K562 (cell line): Measurements from ENCODE around the gene OTULIN. TPM values are rescaled to one million over a fixed set of nuclear protein-coding genes. Genes with fewer than 3 reads are reported as not detected.

Experiments
- ATAC-seq: fragments of 200-7000 bp; cut with Tn5 transposase; 3 replicates; pipeline ENCODE4 v1.9.1; 2020; ENCODE audit warnings: moderate library complexity
- BruUV-seq: library from RNA; stranded (reverse); fragments of 400-500 nt; replicated peaks from 2 replicates; lab custom pipeline; 2021; lab: Mats Ljungman, UMichigan
- CTCF ChIA-PET: fragments of 300-600 bp; formaldehyde crosslinking; extraction: SDS; loops from one replicate; lab custom pipeline; 2021; ENCODE audit warnings: low intra/inter-chr PET ratio; lab: Yijun Ruan, JAX
- POLR2A ChIA-PET: fragments of 300-600, 350-650 bp; sonication (Branson Sonifier 250); formaldehyde crosslinking; extraction: SDS; loops from one replicate; lab custom pipeline; 2021; ENCODE audit warnings: antibody characterized with exemption, inconsistent platforms; lab: Yijun Ruan, JAX
- DNase-seq, 4 experiments: peaks; one replicate each; pipeline versions ENCODE4 v3.0.0 to v3.0.0-alpha.2; 2011 to 2018; ENCODE audit warnings: low spot score in 3 of 4, mixed read lengths in 3 of 4; ENCODE audit errors: extremely low read depth in 1 of 4
- FAIRE-seq: peaks from 2 replicates; lab custom pipeline; 2011; peaks lifted over from hg19 to GRCh38; lab: Jason Lieb, UNC
- H2AFZ ChIP-seq: 2 replicates; pipeline ENCODE4 v1.6.0; 2011; ENCODE audit warnings: low read depth, low read length, control low read depth, inconsistent platforms
- H3K27ac ChIP-seq: fragments of 200-600 bp; 3 replicates; pipeline ENCODE4 v1.8.0; 2011; ENCODE audit warnings: low read depth, mild to moderate bottlenecking, control low read depth, inconsistent platforms, low read length, moderate library complexity, mixed read lengths; ENCODE audit errors: extremely low read depth
- H3K27me3 ChIP-seq, 2 experiments: fragments of 300-600 bp in 1 of 2; 2 replicates in 1 of 2; 3 replicates in 1 of 2; pipeline versions ENCODE4 v1.6.0 to v1.8.0; 2011; ENCODE audit warnings: inconsistent platforms in 2 of 2, low read length in 2 of 2, mild to moderate bottlenecking in 1 of 2, mixed read lengths in 1 of 2, moderate library complexity in 1 of 2; ENCODE audit not compliant: control insufficient read depth in 2 of 2, insufficient read depth in 2 of 2
- H3K36me3 ChIP-seq: fragments of 300-600 bp; 3 replicates; pipeline ENCODE4 v1.8.0; 2011; ENCODE audit warnings: mild to moderate bottlenecking, low read length, inconsistent platforms; ENCODE audit not compliant: control insufficient read depth, insufficient read depth
- H3K4me1 ChIP-seq, 2 experiments: fragments of 200-600 bp in 1 of 2; replicated peaks in 1 of 2; 2 replicates in 1 of 2; 3 replicates in 1 of 2; pipeline versions ENCODE4 v1.5.1 to v1.8.0; 2011; ENCODE audit warnings: inconsistent platforms in 2 of 2, low read length in 2 of 2, mild to moderate bottlenecking in 1 of 2, mixed read lengths in 1 of 2, moderate library complexity in 1 of 2; ENCODE audit not compliant: control insufficient read depth in 2 of 2, insufficient read depth in 2 of 2
- H3K4me2 ChIP-seq: 2 replicates; pipeline ENCODE4 v1.6.1; 2011; ENCODE audit warnings: low read length, control low read depth, inconsistent platforms, mixed read lengths; ENCODE audit not compliant: insufficient read depth
- H3K4me3 ChIP-seq: fragments of 200-600 bp; sonication (generic), shearing (Covaris generic); 2 replicates; pipeline ENCODE4 v1.5.1; 2016; ENCODE audit warnings: control low read depth, inconsistent platforms
- H3K79me2 ChIP-seq: fragments of 200-600 bp; 3 replicates; pipeline ENCODE4 v1.8.0; 2011; ENCODE audit warnings: low read length, inconsistent platforms; ENCODE audit not compliant: control insufficient read depth, insufficient read depth
- H3K9ac ChIP-seq, 2 experiments: 2 replicates each; pipeline versions ENCODE4 v1.6.0 to v1.6.1; 2011; ENCODE audit warnings: low read depth in 2 of 2, low read length in 2 of 2, control low read depth in 1 of 2, inconsistent platforms in 1 of 2, mild to moderate bottlenecking in 1 of 2, mixed read lengths in 1 of 2; ENCODE audit not compliant: insufficient read depth in 1 of 2
- H3K9me1 ChIP-seq: one replicate; pipeline ENCODE4 v1.6.0; 2011; ENCODE audit warnings: inconsistent platforms, mild to moderate bottlenecking, low read length, moderate library complexity; ENCODE audit not compliant: control insufficient read depth, insufficient read depth
- H3K9me3 ChIP-seq: replicated peaks from 2 replicates; pipeline ENCODE4 v1.5.1; 2011; ENCODE audit warnings: low read depth, low read length, inconsistent platforms; ENCODE audit not compliant: control insufficient read depth, insufficient read depth
- H4K20me1 ChIP-seq: replicated peaks from 2 replicates; pipeline ENCODE4 v1.6.1; 2011; ENCODE audit warnings: low read length, inconsistent platforms, mixed read lengths; ENCODE audit not compliant: control insufficient read depth, insufficient read depth
- BRF2 ChIP-seq: IDR thresholded peaks from 3 replicates; pipeline ENCODE4 v1.6.1; 2011; ENCODE audit warnings: borderline replicate concordance, mild to moderate bottlenecking; ENCODE audit not compliant: insufficient read length, insufficient read depth
- EP400 ChIP-seq: fragments of 450-650 bp; IDR thresholded peaks from 2 replicates; pipeline ENCODE4 v1.6.1; 2017; ENCODE audit warnings: antibody characterized with exemption, mild to moderate bottlenecking, moderate library complexity
- ESRRA ChIP-seq: fragments of 450-650 bp; IDR thresholded peaks from 2 replicates; pipeline ENCODE4 v1.6.1; 2014; ENCODE audit warnings: low read depth, mild to moderate bottlenecking, moderate library complexity, borderline replicate concordance
- FOXK1 ChIP-seq: sonication (generic); formaldehyde crosslinking; IDR thresholded peaks from 2 replicates; pipeline ENCODE4 v1.8.0; 2022; ENCODE audit warnings: missing genetic modification reagents, mild to moderate bottlenecking, borderline replicate concordance
- NR2C2 ChIP-seq, 2 experiments: fragments of 200-800 bp in 1 of 2; sonication (Bioruptor generic) in 1 of 2; sonication (generic) in 1 of 2; formaldehyde crosslinking in 1 of 2; IDR thresholded peaks; 2 replicates each; pipeline versions ENCODE4 v1.6.1 to v1.8.0; 2016 to 2022; ENCODE audit warnings: mild to moderate bottlenecking in 1 of 2, missing compliant biosample characterization in 1 of 2, missing genetic modification characterization in 1 of 2, missing genetic modification reagents in 1 of 2
- POLR2G ChIP-seq: fragments of 200-400 bp; formaldehyde crosslinking; IDR thresholded peaks from 2 replicates; pipeline ENCODE4 v1.6.1; 2017; ENCODE audit warnings: low read depth, mild to moderate bottlenecking, antibody characterized with exemption, low read length, moderate library complexity
- RB1 ChIP-seq: fragments of 450-650 bp; IDR thresholded peaks from 2 replicates; pipeline ENCODE4 v1.6.1; 2017; ENCODE audit warnings: low read depth, mild to moderate bottlenecking
- ZBTB8A ChIP-seq: fragments of 450-650 bp; IDR thresholded peaks from 2 replicates; pipeline ENCODE4 v1.6.1; 2018; ENCODE audit warnings: mild to moderate bottlenecking, moderate library complexity; ENCODE audit not compliant: partially characterized antibody
- ZNF354B ChIP-seq: fragments of 250-450 bp; sonication (Bioruptor Pico); IDR thresholded peaks from 2 replicates; pipeline ENCODE4 v1.4.0; 2020
- ZNF436 ChIP-seq: fragments of 250-450, 450-650 bp; sonication (Bioruptor Pico); formaldehyde crosslinking; IDR thresholded peaks from 2 replicates; pipeline ENCODE4 v1.7.0; 2020; ENCODE audit warnings: mild to moderate bottlenecking
- ZNF644 ChIP-seq: fragments of 200-800 bp; sonication (Bioruptor generic); IDR thresholded peaks from 2 replicates; pipeline ENCODE4 v1.6.1; 2016; ENCODE audit warnings: low read depth, missing genetic modification characterization, missing compliant biosample characterization
- WGBS: fragments of 100-300 bp; shearing (Covaris generic); methylation state at CpG from one replicate; pipeline ENCODE4 v1.1.6; 2016; ENCODE audit warnings: low coverage, mixed read lengths; ENCODE audit not compliant: insufficient coverage; ENCODE audit errors: missing lambda C conversion rate; 5-methylcytosine and 5-hydroxymethylcytosine counted together
- in situ Hi-C: fragments of 300-500 bp; cut with MboI; formaldehyde crosslinking; loops from 4 replicates; pipeline ENCODE4 v1.15.0; 2018; ENCODE audit warnings: inconsistent platforms, mixed read lengths
- intact Hi-C: fragments of 100-400 bp; cut with micrococcal nuclease; formaldehyde crosslinking; loops from 2 replicates; pipeline ENCODE4 v1.14.2; 2022
- polyA plus RNA-seq, 8 experiments: library from polyadenylated mRNA; depleted of rRNA in 4 of 8; stranded (reverse) in 5 of 8; unstranded in 3 of 8; fragments of >200 nt; fragmentation: Nextera tagmentation in 2 of 8; fragmentation: Illumina TruSeq in 1 of 8; extraction: Ambion mirVana in 2 of 8; extraction: Trizol in 1 of 8; gene quantifications; 2 replicates each; pipeline versions ENCODE4 v1.2.1 to v1.2.3, GENCODE V29; 2011 to 2014; ENCODE audit warnings: inconsistent platforms in 1 of 8, missing spikeins in 1 of 8
- total RNA-seq, 7 experiments: library from RNA; depleted of rRNA in 6 of 7; stranded (reverse); fragments of >200 nt in 6 of 7; fragmentation: Illumina TruSeq in 2 of 7; extraction: Trizol in 2 of 7; gene quantifications; 2 replicates each; pipeline versions ENCODE4 v1.2.1 to v1.2.3, GENCODE V29; 2011 to 2021; ENCODE audit warnings: low replicate concordance in 1 of 7
- TF ChIP-seq, protein P1 (sequence below): sonication (generic); formaldehyde crosslinking; IDR thresholded peaks from 2 replicates; pipeline ENCODE4 v1.8.0; 2022; ENCODE audit warnings: mild to moderate bottlenecking, missing genetic modification reagents, borderline replicate concordance
- TF ChIP-seq, protein P2 (sequence below), 3 experiments: IDR thresholded peaks in 2 of 3; conservative IDR thresholded peaks in 1 of 3; 2 replicates each; pipeline ENCODE4 v1.5.1; 2011 to 2012; ENCODE audit warnings: low read length in 3 of 3, mild to moderate bottlenecking in 3 of 3, control low read depth in 2 of 3, improper control_type of control experiment in 1 of 3, inconsistent platforms in 1 of 3, low read depth in 1 of 3, mixed read lengths in 1 of 3, moderate library complexity in 1 of 3; ENCODE audit not compliant: insufficient read depth in 2 of 3
- TF ChIP-seq, protein P3 (sequence below): sonication (generic); formaldehyde crosslinking; IDR thresholded peaks from 2 replicates; pipeline ENCODE4 v1.8.1; 2022; ENCODE audit warnings: missing genetic modification reagents

The OTULIN gene
- total and polyA plus RNA-seq, 9 of the 15 experiments (the other 6 are each of a cell fraction or from before 2014, with no cell fraction given), result 3.3 to 33.6 (median 20.1) TPM

DNA sequence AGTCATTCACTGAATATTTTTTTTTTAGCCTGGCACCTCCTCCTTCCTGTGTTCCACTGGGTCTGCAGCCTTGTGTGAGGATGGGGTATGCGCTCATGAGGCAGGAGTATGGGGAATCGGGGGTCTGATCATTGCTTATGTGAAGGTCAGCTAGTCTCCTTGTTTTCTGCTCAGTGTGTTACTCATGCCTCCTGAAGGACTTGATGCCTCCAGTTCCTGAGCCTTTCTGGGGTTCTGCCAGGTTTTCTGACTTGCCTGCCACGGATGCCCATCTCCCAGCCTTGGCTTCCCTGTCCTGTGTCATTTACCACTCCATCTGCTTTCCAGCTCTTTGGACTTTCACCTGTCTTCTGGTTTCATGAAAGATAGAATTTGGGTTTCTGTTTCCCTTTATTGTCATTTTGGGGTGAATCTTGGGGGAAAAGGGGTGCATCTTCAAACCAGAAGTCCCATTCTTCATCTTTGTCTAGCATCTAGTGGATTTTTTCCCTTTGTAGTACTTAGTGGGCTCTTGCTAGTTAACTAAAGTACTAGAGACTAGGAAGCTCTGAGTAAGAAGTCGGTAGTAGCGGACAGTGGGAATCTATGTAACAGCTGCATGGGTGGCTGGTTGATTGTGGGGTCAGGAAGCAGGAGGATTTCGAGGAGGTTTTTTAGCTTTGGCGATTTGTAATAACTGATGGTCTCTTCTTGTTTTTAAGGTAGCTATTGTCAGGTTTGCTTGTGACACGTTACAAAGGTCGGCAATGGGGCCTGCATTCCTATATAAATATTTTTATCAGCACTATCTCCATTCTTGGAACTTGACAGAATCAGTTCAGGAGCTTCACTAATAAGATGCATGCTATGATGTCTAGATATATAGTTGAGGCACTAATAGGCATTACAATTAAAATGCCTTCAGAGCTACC lies 8.2 kb downstream of the OTULIN start:
- CTCF ChIA-PET, result no interaction called here
- in situ Hi-C loops (no loop called here), intact Hi-C loops (no loop called here)
- FAIRE-seq (no peak), DNase-seq (no peak), ATAC-seq (no peak)
- 85% methylated on average over 9 of the region's 9 CpGs for WGBS
- Histone ChIP-seq H4K20me1 (0 out of 2 replicates have a peak, but pooled peaks cover 7% of the 10 kb centered on the region), H3K9me1 (peaks cover 5% of the 10 kb centered on the region), H3K27me3 (no peaks in the 10 kb centered on the region), H3K27ac (no peak overlapping the region), H3K9me3 (no peaks in the 10 kb centered on the region), H3K4me2 (no peak overlapping the region), H3K4me1 (peaks cover 8 to 26% of the 10 kb centered on the region in 2 experiments), H3K9ac (no peak overlapping the region), H3K36me3 (peaks cover 32% of the 10 kb centered on the region), H2AFZ (no peak overlapping the region), H3K79me2 (peaks cover 95% of the 10 kb centered on the region), H3K4me3 (no peak overlapping the region)
- POLR2A ChIA-PET, result interaction anchor here (0.7 to 1.4 kb wide), 5 partner anchors 9 to 17 kb away, joined by 3 read pairs; no protein-coding TSS in a partner anchor
- BruUV-seq, result no TSS peak
- TF ChIP-seq, protein P1, sequence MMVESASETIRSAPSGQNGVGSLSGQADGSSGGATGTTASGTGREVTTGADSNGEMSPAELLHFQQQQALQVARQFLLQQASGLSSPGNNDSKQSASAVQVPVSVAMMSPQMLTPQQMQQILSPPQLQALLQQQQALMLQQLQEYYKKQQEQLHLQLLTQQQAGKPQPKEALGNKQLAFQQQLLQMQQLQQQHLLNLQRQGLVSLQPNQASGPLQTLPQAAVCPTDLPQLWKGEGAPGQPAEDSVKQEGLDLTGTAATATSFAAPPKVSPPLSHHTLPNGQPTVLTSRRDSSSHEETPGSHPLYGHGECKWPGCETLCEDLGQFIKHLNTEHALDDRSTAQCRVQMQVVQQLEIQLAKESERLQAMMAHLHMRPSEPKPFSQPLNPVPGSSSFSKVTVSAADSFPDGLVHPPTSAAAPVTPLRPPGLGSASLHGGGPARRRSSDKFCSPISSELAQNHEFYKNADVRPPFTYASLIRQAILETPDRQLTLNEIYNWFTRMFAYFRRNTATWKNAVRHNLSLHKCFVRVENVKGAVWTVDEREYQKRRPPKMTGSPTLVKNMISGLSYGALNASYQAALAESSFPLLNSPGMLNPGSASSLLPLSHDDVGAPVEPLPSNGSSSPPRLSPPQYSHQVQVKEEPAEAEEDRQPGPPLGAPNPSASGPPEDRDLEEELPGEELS (CRISPR knock-in tag), result no peak
- TF ChIP-seq ESRRA, result no peak
- no peak for TF ChIP-seq ZNF354B (CRISPR knock-in tag)
- no peak for TF ChIP-seq ZNF436 (CRISPR knock-in tag)
- no peak for TF ChIP-seq POLR2G
- TF ChIP-seq ZBTB8A, result no peak
- TF ChIP-seq RB1, result no peak
- TF ChIP-seq BRF2, result no peak
- TF ChIP-seq, protein P2, sequence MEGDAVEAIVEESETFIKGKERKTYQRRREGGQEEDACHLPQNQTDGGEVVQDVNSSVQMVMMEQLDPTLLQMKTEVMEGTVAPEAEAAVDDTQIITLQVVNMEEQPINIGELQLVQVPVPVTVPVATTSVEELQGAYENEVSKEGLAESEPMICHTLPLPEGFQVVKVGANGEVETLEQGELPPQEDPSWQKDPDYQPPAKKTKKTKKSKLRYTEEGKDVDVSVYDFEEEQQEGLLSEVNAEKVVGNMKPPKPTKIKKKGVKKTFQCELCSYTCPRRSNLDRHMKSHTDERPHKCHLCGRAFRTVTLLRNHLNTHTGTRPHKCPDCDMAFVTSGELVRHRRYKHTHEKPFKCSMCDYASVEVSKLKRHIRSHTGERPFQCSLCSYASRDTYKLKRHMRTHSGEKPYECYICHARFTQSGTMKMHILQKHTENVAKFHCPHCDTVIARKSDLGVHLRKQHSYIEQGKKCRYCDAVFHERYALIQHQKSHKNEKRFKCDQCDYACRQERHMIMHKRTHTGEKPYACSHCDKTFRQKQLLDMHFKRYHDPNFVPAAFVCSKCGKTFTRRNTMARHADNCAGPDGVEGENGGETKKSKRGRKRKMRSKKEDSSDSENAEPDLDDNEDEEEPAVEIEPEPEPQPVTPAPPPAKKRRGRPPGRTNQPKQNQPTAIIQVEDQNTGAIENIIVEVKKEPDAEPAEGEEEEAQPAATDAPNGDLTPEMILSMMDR (IDR thresholded peaks at IDR 0.05 in 2 of 3, conservative IDR thresholded peaks at IDR 0.05 in 1 of 3; ENCODE audit: insufficient read depth in 2 of 3, low read depth in 1 of 3, low read length in 3 of 3), result no peak
- no peak for TF ChIP-seq ZNF644
- no peak for TF ChIP-seq FOXK1
- TF ChIP-seq NR2C2 (CRISPR knock-in tag; IDR thresholded peaks at IDR 0.05), result no peak
- no peak for TF ChIP-seq NR2C2 (tag; IDR thresholded peaks at IDR 0.05)
- TF ChIP-seq, protein P3, sequence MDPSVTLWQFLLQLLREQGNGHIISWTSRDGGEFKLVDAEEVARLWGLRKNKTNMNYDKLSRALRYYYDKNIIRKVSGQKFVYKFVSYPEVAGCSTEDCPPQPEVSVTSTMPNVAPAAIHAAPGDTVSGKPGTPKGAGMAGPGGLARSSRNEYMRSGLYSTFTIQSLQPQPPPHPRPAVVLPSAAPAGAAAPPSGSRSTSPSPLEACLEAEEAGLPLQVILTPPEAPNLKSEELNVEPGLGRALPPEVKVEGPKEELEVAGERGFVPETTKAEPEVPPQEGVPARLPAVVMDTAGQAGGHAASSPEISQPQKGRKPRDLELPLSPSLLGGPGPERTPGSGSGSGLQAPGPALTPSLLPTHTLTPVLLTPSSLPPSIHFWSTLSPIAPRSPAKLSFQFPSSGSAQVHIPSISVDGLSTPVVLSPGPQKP (CRISPR knock-in tag), result no peak
- no peak for TF ChIP-seq EP400
